SK-N-SH (cell line): ENCODE data around the gene BTD. TPM values are rescaled to one million over a fixed set of nuclear protein-coding genes. Genes with fewer than 3 reads are reported as not detected.

Source experiments
- CTCF ChIA-PET: fragments of 300-600, 350-600 bp; formaldehyde crosslinking; extraction: SDS; loops from one replicate; lab custom pipeline; 2021; lab: Yijun Ruan, JAX
- POLR2A ChIA-PET: fragments of 350-600 bp; sonication (Branson Sonifier 250); formaldehyde crosslinking; extraction: SDS; loops from one replicate; lab custom pipeline; 2020; ENCODE audit warnings: antibody characterized with exemption, inconsistent platforms; lab: Yijun Ruan, JAX
- DNase-seq: peaks from one replicate; pipeline ENCODE4 v3.0.0; 2012
- H2AFZ ChIP-seq: fragments of 200-600 bp; sonication (generic); 2 replicates; pipeline ENCODE4 v1.8.1; 2016; ENCODE audit warnings: antibody characterized with exemption, mild to moderate bottlenecking, low read depth
- H3F3A ChIP-seq: fragments of 200-600 bp; sonication (generic); replicated peaks from 2 replicates; pipeline ENCODE3; 2016; ENCODE audit warnings: antibody characterized with exemption, mild to moderate bottlenecking; ENCODE audit not compliant: insufficient read depth
- H3K27ac ChIP-seq, 2 experiments: fragments of 200-500 bp in 1 of 2; fragments of 200-600 bp in 1 of 2; sonication (Bioruptor generic) in 1 of 2; sonication (generic), shearing (Covaris generic) in 1 of 2; 2 replicates each; pipeline versions ENCODE4 v1.5.1 to v1.6.1; 2014 to 2016; ENCODE audit warnings: low read depth in 2 of 2, inconsistent platforms in 1 of 2, low read length in 1 of 2, mild to moderate bottlenecking in 1 of 2, mixed read lengths in 1 of 2
- H3K27me3 ChIP-seq: fragments of 200-600 bp; sonication (generic), shearing (Covaris generic); 2 replicates; pipeline ENCODE4 v1.6.1; 2016; ENCODE audit warnings: mixed run types; ENCODE audit not compliant: insufficient read depth
- H3K36me3 ChIP-seq, 2 experiments: fragments of 200-500 bp in 1 of 2; fragments of 200-600 bp in 1 of 2; sonication (Bioruptor generic) in 1 of 2; sonication (generic) in 1 of 2; replicated peaks in 1 of 2; 2 replicates each; pipeline versions ENCODE3 to v1.5.1; 2014 to 2016; ENCODE audit warnings: low read length in 1 of 2, mild to moderate bottlenecking in 1 of 2; ENCODE audit not compliant: insufficient read depth in 2 of 2, control insufficient read depth in 1 of 2
- H3K4me1 ChIP-seq, 2 experiments: fragments of 200-500 bp in 1 of 2; fragments of 200-600 bp in 1 of 2; sonication (Bioruptor generic) in 1 of 2; sonication (generic), shearing (Covaris generic) in 1 of 2; 2 replicates each; pipeline versions ENCODE4 v1.5.1 to v1.6.1; 2014 to 2016; ENCODE audit warnings: low read depth in 1 of 2, low read length in 1 of 2, mixed run types in 1 of 2; ENCODE audit not compliant: insufficient read depth in 2 of 2, control insufficient read depth in 1 of 2
- H3K4me2 ChIP-seq: fragments of 200-600 bp; sonication (generic), shearing (Covaris generic); 2 replicates; pipeline ENCODE4 v1.6.1; 2017; ENCODE audit warnings: mixed run types
- H3K4me3 ChIP-seq, 2 experiments: fragments of 200-500 bp in 1 of 2; fragments of 200-600 bp in 1 of 2; sonication (Bioruptor generic) in 1 of 2; sonication (generic), shearing (Covaris generic) in 1 of 2; 2 replicates each; pipeline versions ENCODE4 v1.5.1 to v1.8.1; 2014 to 2016; ENCODE audit warnings: low read depth in 2 of 2, inconsistent platforms in 1 of 2, low read length in 1 of 2, mild to moderate bottlenecking in 1 of 2, mixed read lengths in 1 of 2, moderate library complexity in 1 of 2
- H3K79me2 ChIP-seq: fragments of 200-600 bp; sonication (generic); 2 replicates; pipeline ENCODE4 v1.8.1; 2017; ENCODE audit warnings: mild to moderate bottlenecking; ENCODE audit not compliant: insufficient read depth
- H3K9ac ChIP-seq: fragments of 200-600 bp; sonication (generic); 2 replicates; pipeline ENCODE4 v1.6.1; 2017; ENCODE audit warnings: mixed run types
- H3K9me2 ChIP-seq: fragments of 200-600 bp; sonication (generic); 2 replicates; pipeline ENCODE4 v1.6.1; 2017; ENCODE audit warnings: mixed run types
- H3K9me3 ChIP-seq: fragments of 200-600 bp; sonication (generic); 2 replicates; pipeline ENCODE4 v1.6.1; 2017; ENCODE audit warnings: mixed run types, mild to moderate bottlenecking, moderate library complexity
- H4K20me1 ChIP-seq: fragments of 200-600 bp; sonication (generic); 2 replicates; pipeline ENCODE4 v1.6.1; 2017; ENCODE audit warnings: mild to moderate bottlenecking, mixed run types; ENCODE audit not compliant: insufficient read depth
- CHD2 ChIP-seq: fragments of 150-350 bp; IDR thresholded peaks from 2 replicates; pipeline ENCODE4 v1.6.1; 2018; ENCODE audit warnings: low read length; ENCODE audit not compliant: partially characterized antibody
- EP300 ChIP-seq, 2 experiments: IDR thresholded peaks; 2 replicates each; pipeline versions ENCODE4 v1.4.0 to v1.6.1; 2012; ENCODE audit warnings: borderline replicate concordance in 1 of 2, low read depth in 1 of 2, low read length in 1 of 2
- EZH2phosphoT487 ChIP-seq: fragments of 200-600 bp; sonication (generic); IDR thresholded peaks from 2 replicates; pipeline ENCODE4 v1.6.1; 2017; ENCODE audit warnings: low read depth, mixed run types, mild to moderate bottlenecking, antibody characterized with exemption, moderate library complexity, borderline replicate concordance
- FOXM1 ChIP-seq: IDR thresholded peaks from 2 replicates; pipeline ENCODE4 v1.4.0; 2012; ENCODE audit warnings: low read depth, mild to moderate bottlenecking
- GABPA ChIP-seq: IDR thresholded peaks from 2 replicates; pipeline ENCODE4 v1.4.0; 2012; ENCODE audit warnings: low read depth, mild to moderate bottlenecking
- GATA2 ChIP-seq: sonication (generic); formaldehyde crosslinking; IDR thresholded peaks from 2 replicates; pipeline ENCODE4 v1.5.0; 2020; ENCODE audit warnings: mild to moderate bottlenecking, missing genetic modification reagents
- IRF3 ChIP-seq: fragments of 150-350 bp; IDR thresholded peaks from 2 replicates; pipeline ENCODE4 v1.6.1; 2016; ENCODE audit warnings: mild to moderate bottlenecking, low read depth, low read length
- JUND ChIP-seq: IDR thresholded peaks from 2 replicates; pipeline ENCODE4 v1.4.0; 2012
- MEF2A ChIP-seq: IDR thresholded peaks from 2 replicates; pipeline ENCODE4 v1.4.0; 2012; ENCODE audit warnings: low read depth, borderline replicate concordance
- NRF1 ChIP-seq: IDR thresholded peaks from 2 replicates; pipeline ENCODE4 v1.6.1; 2012; ENCODE audit warnings: low read depth, mild to moderate bottlenecking, low read length
- POLR2AphosphoS5 ChIP-seq: IDR thresholded peaks from 2 replicates; pipeline ENCODE4 v1.6.1; 2012; ENCODE audit warnings: low read depth, low read length
- RAD21 ChIP-seq: IDR thresholded peaks from 2 replicates; pipeline ENCODE4 v1.6.1; 2012; ENCODE audit warnings: mild to moderate bottlenecking, low read length
- RCOR1 ChIP-seq: fragments of 150-350 bp; IDR thresholded peaks from 2 replicates; pipeline ENCODE4 v1.6.1; 2017; ENCODE audit warnings: antibody characterized with exemption, low read length
- RFX5 ChIP-seq: IDR thresholded peaks from 2 replicates; pipeline ENCODE4 v1.6.1; 2012; ENCODE audit warnings: mild to moderate bottlenecking, improper control_type of control experiment, low read length
- SIN3A ChIP-seq: IDR thresholded peaks from 2 replicates; pipeline ENCODE4 v1.6.1; 2012; ENCODE audit warnings: low read depth, mild to moderate bottlenecking, low read length, moderate library complexity, borderline replicate concordance
- SMC3 ChIP-seq: IDR thresholded peaks from 2 replicates; pipeline ENCODE4 v1.6.1; 2012; ENCODE audit warnings: low read depth, low read length, improper control_type of control experiment
- TAF1 ChIP-seq: IDR thresholded peaks from 2 replicates; pipeline ENCODE4 v1.6.1; 2012; ENCODE audit warnings: low read depth, mild to moderate bottlenecking, low read length, moderate library complexity, borderline replicate concordance
- TEAD4 ChIP-seq: IDR thresholded peaks from 2 replicates; pipeline ENCODE4 v1.4.0; 2012; ENCODE audit warnings: mild to moderate bottlenecking, borderline replicate concordance; ENCODE audit not compliant: insufficient read depth
- WGBS: methylation state at CpG from one replicate; pipeline ENCODE4 v1.1.6; 2017; ENCODE audit warnings: low lambda C conversion rate; 5-methylcytosine and 5-hydroxymethylcytosine counted together
- polyA plus RNA-seq, 3 experiments: library from polyadenylated mRNA; depleted of rRNA; stranded (reverse); fragments of >200 nt; gene quantifications; 2 replicates each; pipeline ENCODE4 v1.2.3, GENCODE V29; 2012
- TF ChIP-seq, protein P1 (sequence below): IDR thresholded peaks from 2 replicates; pipeline ENCODE4 v1.4.0; 2012; ENCODE audit warnings: low read depth
- TF ChIP-seq, protein P2 (sequence below): fragments of 200-600 bp; sonication (generic); IDR thresholded peaks from 2 replicates; pipeline ENCODE4 v1.6.1; 2017; ENCODE audit warnings: antibody characterized with exemption, mild to moderate bottlenecking, moderate library complexity
- TF ChIP-seq, protein P3 (sequence below): IDR thresholded peaks from 2 replicates; pipeline ENCODE4 v1.4.0; 2012; ENCODE audit warnings: low read depth, borderline replicate concordance

Gene BTD
- polyA plus RNA-seq, 1 of the 3 experiments (the other 2 are of a cell fraction): 23.6 TPM

DNA sequence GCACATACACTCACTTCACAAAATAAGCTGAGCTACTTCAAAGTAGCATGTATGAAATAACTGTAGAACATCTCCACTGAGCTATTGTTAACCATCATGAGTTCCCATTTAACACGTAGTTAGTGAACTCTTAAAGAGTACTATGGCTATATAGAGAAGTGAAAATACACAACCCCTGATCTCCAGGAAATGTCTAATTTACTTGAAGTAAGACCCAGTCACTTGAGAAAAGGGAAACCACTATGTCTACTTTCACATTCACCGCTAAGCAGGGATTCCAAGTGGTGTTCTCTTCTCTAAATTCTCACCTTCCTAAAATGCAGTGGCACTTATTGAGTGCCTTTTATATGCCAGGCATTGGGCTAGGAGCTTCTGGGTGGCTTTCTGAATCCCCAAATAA lies 45.0 kb upstream of the BTD start:
- Histone ChIP-seq H4K20me1 (no peaks in the 10 kb centered on the region), H3F3A (peaks cover 14% of the 10 kb centered on the region), H3K9me2 (no peaks in the 10 kb centered on the region), H3K27ac (no peak overlapping the region), H3K4me1 (no peaks in the 10 kb centered on the region), H3K4me3 (no peak overlapping the region), H3K9ac (no peak overlapping the region), H3K36me3 (peaks cover 9 to 15% of the 10 kb centered on the region in 2 experiments), H2AFZ (no peak overlapping the region), H3K9me3 (no peaks in the 10 kb centered on the region), H3K79me2 (no peaks in the 10 kb centered on the region), H3K27me3 (no peaks in the 10 kb centered on the region), H3K4me2 (no peak overlapping the region)
- ChIA-PET POLR2A (no interaction called here), CTCF (interaction anchor here (0.6 to 5.3 kb wide), 33 partner anchors 9 to 356 kb away, joined by 3 to 59 read pairs (median 5); partner anchors contain the start of genes CAPN7 and COLQ)
- DNase-seq: no peak
- 91% methylated on average over 2 of the region's 2 CpGs for WGBS
- TF ChIP-seq NRF1 (no peak), IRF3 (no peak), RAD21 (no peak), FOXM1 (no peak), GABPA (no peak), POLR2AphosphoS5 (no peak), SMC3 (no peak), EZH2phosphoT487 (no peak), CHD2 (no peak), TEAD4 (no peak), MEF2A (no peak), RCOR1 (no peak), GATA2 (CRISPR knock-in tag) (no peak), JUND (no peak)
- TF ChIP-seq, protein P1, sequence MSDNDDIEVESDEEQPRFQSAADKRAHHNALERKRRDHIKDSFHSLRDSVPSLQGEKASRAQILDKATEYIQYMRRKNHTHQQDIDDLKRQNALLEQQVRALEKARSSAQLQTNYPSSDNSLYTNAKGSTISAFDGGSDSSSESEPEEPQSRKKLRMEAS: no peak

GRCh38 chr3:15557511-15557946 lies 44.0 kb upstream of the BTD start:
- no peaks in the 10 kb centered on the region for H3K9me3 ChIP-seq
- no peaks in the 10 kb centered on the region for H3K9me2 ChIP-seq
- peaks cover 14% of the 10 kb centered on the region for H3F3A ChIP-seq
- H3K9ac ChIP-seq: no peak overlapping the region
- no peaks in the 10 kb centered on the region for H4K20me1 ChIP-seq
- H3K27ac ChIP-seq: 0 out of 4 replicates have a peak overlapping the region, but pooled peaks of 1 of the 2 experiments have one; percentile 7
- DNase-seq: peak; percentile 58
- no peak overlapping the region for H2AFZ ChIP-seq
- no peak overlapping the region for H3K4me3 ChIP-seq
- ChIA-PET POLR2A (no interaction called here), CTCF (interaction anchor here (0.7 to 5.3 kb wide), 33 partner anchors 10 to 357 kb away, joined by 3 to 59 read pairs (median 5); partner anchors contain the start of genes CAPN7, COLQ, EAF1 and METTL6)
- H3K79me2 ChIP-seq: no peaks in the 10 kb centered on the region
- H3K36me3 ChIP-seq: peaks cover 15 to 22% of the 10 kb centered on the region in 2 experiments
- H3K4me2 ChIP-seq: no peak overlapping the region; the same call in 1 of the 2 replicates
- H3K4me1 ChIP-seq: no peaks in the 10 kb centered on the region
- 2% methylated on average over 3 of the region's 3 CpGs for WGBS
- no peaks in the 10 kb centered on the region for H3K27me3 ChIP-seq
- TF ChIP-seq, protein P2, sequence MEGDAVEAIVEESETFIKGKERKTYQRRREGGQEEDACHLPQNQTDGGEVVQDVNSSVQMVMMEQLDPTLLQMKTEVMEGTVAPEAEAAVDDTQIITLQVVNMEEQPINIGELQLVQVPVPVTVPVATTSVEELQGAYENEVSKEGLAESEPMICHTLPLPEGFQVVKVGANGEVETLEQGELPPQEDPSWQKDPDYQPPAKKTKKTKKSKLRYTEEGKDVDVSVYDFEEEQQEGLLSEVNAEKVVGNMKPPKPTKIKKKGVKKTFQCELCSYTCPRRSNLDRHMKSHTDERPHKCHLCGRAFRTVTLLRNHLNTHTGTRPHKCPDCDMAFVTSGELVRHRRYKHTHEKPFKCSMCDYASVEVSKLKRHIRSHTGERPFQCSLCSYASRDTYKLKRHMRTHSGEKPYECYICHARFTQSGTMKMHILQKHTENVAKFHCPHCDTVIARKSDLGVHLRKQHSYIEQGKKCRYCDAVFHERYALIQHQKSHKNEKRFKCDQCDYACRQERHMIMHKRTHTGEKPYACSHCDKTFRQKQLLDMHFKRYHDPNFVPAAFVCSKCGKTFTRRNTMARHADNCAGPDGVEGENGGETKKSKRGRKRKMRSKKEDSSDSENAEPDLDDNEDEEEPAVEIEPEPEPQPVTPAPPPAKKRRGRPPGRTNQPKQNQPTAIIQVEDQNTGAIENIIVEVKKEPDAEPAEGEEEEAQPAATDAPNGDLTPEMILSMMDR: peak; percentile 77
- TF ChIP-seq RFX5: no peak
- TF ChIP-seq IRF3: no peak
- no peak for TF ChIP-seq EP300 (IDR thresholded peaks at IDR 0.05; ENCODE audit: borderline replicate concordance in 1 of 2, low read depth in 1 of 2, low read length in 1 of 2)
- no peak for TF ChIP-seq TAF1
- TF ChIP-seq, protein P1: no peak
- peak; percentile 82 for TF ChIP-seq RAD21
- TF ChIP-seq, protein P3, sequence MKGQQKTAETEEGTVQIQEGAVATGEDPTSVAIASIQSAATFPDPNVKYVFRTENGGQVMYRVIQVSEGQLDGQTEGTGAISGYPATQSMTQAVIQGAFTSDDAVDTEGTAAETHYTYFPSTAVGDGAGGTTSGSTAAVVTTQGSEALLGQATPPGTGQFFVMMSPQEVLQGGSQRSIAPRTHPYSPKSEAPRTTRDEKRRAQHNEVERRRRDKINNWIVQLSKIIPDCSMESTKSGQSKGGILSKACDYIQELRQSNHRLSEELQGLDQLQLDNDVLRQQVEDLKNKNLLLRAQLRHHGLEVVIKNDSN: no peak
- TF ChIP-seq MEF2A: no peak
- TF ChIP-seq JUND: no peak
- TF ChIP-seq SMC3: peak; percentile 48
- no peak for TF ChIP-seq GABPA
- TF ChIP-seq SIN3A: no peak
- no peak for TF ChIP-seq RCOR1
